Muscle of leg (tissue), 11 donors: ENCODE measurements around the gene NSG1. TPM values are rescaled to one million over a fixed set of nuclear protein-coding genes. Genes with fewer than 3 reads are reported as not detected.
"Not testable (repeated sequence)": the region's sequence is repeated elsewhere in the genome, so short reads cannot be mapped to it uniquely, and the experiment has no call there.

Experiments used
- DNase-seq: peaks from one replicate; pipeline ENCODE4 v3.0.0; 2013
- H3K27ac ChIP-seq: one replicate; pipeline ENCODE4 v1.5.1; 2013; ENCODE audit warnings: mild to moderate bottlenecking, low read length, control low read depth
- H3K27me3 ChIP-seq: one replicate; pipeline ENCODE4 v1.6.1; 2013; ENCODE audit warnings: low read length; ENCODE audit not compliant: control insufficient read depth, insufficient read depth
- H3K36me3 ChIP-seq: one replicate; pipeline ENCODE4 v1.6.1; 2013; ENCODE audit warnings: low read length; ENCODE audit not compliant: control insufficient read depth, insufficient read depth
- H3K4me1 ChIP-seq: one replicate; pipeline ENCODE4 v1.6.1; 2013; ENCODE audit warnings: low read length; ENCODE audit not compliant: control insufficient read depth, insufficient read depth
- H3K4me3 ChIP-seq: one replicate; pipeline ENCODE4 v1.5.1; 2013; ENCODE audit warnings: low read length, control low read depth
- H3K9me3 ChIP-seq: replicated peaks from 2 replicates; pipeline ENCODE4 v1.6.1; 2013; ENCODE audit warnings: low read depth, low read length; ENCODE audit not compliant: control insufficient read depth
- WGBS: methylation state at CpG from one replicate; pipeline ENCODE4 v1.1.5; 2013; ENCODE audit warnings: missing lambda C conversion rate; ENCODE audit not compliant: insufficient coverage; 5-methylcytosine and 5-hydroxymethylcytosine counted together
- polyA plus RNA-seq, 8 donors: library from polyadenylated mRNA; unstranded; fragments of 120-200 nt; gene quantifications; one replicate each; pipeline versions ENCODE4 v1.2.1 to v1.2.3, GENCODE V29; 2013; ENCODE audit warnings: inconsistent platforms in 1 of 8, low replicate concordance in 1 of 8; ENCODE audit not compliant: insufficient read length in 8 of 8, insufficient read depth in 1 of 8
- total RNA-seq: library from RNA; stranded (reverse); fragments of 120-200 nt; gene quantifications from one replicate; pipeline ENCODE4 v1.2.4, GENCODE V29; 2013

Gene NSG1
- total and polyA plus RNA-seq, 9 donors, result 0.75 to 12.2 (median 2.8) TPM

- 77% methylated on average over 5 of the region's 5 CpGs for WGBS
- H3K27ac ChIP-seq, result no peak overlapping the region
- no peak for DNase-seq
- H3K36me3 ChIP-seq, result peaks cover 49% of the 10 kb centered on the region
- no peak overlapping the region for H3K4me3 ChIP-seq
- no peaks in the 10 kb centered on the region for H3K27me3 ChIP-seq
- no peaks in the 10 kb centered on the region for H3K4me1 ChIP-seq
- H3K9me3 ChIP-seq, result peaks cover 2% of the 10 kb centered on the region
Observed at GRCh38 chr4:4455210-4455865, 68.4 kb downstream of the NSG1 start.

GRCh38 chr4:4456351-4456750 lies 69.4 kb downstream of the NSG1 start:
- peaks cover 49% of the 10 kb centered on the region for H3K36me3 ChIP-seq
- WGBS, result 91% methylated on average over 7 of the region's 7 CpGs
- H3K4me3 ChIP-seq, result no peak overlapping the region
- DNase-seq, result no peak
- peaks cover 2% of the 10 kb centered on the region for H3K9me3 ChIP-seq
- H3K4me1 ChIP-seq, result no peaks in the 10 kb centered on the region
- no peak overlapping the region for H3K27ac ChIP-seq
- H3K27me3 ChIP-seq, result no peaks in the 10 kb centered on the region

DNA sequence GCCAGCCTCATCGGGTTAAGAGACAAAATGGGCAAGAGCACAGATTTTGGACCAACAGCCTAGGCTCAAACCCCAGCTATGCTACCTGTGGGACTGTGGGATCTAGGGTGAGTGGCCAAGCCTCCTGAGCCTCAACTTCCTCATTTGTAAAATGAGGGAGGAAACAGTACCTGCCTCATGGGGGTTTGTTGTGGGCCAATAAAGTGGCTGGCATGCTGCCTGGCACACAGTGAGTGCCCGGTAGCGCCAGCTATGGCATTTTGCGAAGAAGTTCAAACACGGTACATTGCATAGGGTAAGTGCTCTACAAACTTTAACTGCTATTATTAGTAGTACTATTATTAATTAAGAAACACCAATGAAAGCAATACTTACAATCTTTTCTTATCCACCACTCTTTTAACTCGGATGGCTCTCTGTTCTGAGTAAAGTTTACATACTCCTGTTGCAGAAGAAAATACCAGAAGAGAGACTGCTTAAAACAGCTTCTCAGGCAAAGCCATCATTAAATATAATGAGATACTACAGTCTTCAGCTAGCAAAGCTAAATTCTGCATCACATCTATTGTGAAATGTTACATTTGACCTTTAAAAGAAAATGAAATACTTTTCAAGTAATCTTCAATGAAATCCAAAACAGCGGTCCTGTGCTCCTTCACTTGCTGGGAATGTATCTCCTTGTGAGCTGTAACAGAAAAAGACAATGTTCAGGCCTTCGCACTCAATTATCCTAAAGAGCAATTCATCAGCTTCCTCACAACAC lies 70.1 kb downstream of the NSG1 start:
- Histone ChIP-seq H3K4me1 (no peaks in the 10 kb centered on the region), H3K9me3 (peaks cover 2% of the 10 kb centered on the region), H3K27me3 (no peaks in the 10 kb centered on the region), H3K36me3 (peaks cover 47% of the 10 kb centered on the region), H3K27ac (no peak overlapping the region), H3K4me3 (no peak overlapping the region)
- WGBS, result 100% methylated on average over 1 of the region's 8 CpGs
- DNase-seq, result no peak

DNA sequence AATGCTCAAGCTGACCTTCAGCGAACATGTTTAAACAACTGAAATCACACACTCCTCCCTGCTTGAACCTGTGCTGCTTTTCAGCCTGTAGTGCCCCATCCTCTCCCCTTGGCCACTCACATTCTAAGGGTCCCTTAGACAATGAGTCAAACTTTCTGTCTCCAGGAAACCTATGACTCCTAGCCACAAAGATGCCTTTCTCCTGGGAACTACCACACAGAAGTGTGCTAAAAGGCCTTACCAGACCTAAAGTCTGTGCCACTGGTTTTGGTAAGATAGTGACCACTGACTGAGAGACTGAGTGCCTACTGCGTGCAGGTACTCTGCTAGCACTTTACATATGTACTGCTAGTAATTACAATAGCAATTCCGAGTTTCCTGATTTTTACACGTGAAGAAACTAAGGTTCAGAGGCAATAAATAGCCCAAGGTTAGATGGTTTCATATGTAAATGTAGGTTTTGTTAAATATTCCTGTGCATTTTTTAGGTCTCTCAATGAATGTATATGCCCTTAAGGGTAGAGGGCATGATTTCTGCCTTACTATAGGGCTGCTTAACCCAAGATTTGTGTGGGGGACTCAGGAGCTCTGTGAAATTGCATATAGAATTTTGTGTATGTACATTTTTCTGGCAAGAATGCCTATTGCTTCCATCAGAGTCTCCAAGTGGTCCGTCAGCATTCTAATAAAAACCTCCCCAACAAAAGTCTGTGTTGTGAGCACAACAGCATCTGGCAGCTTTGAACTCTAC lies 71.1 kb downstream of the NSG1 start:
- H3K4me3 ChIP-seq, result no peak overlapping the region
- no peaks in the 10 kb centered on the region for H3K4me1 ChIP-seq
- H3K9me3 ChIP-seq, result no peaks in the 10 kb centered on the region
- H3K27me3 ChIP-seq, result no peaks in the 10 kb centered on the region
- no peak for DNase-seq
- WGBS, result 89% methylated on average over 1 of the region's 5 CpGs
- peaks cover 40% of the 10 kb centered on the region for H3K36me3 ChIP-seq
- H3K27ac ChIP-seq, result no peak overlapping the region

GRCh38 chr4:4459181-4459580 lies 72.3 kb downstream of the NSG1 start:
- no peak for DNase-seq
- H3K27ac ChIP-seq, result no peak overlapping the region
- WGBS, result 100% methylated on average over 1 of the region's 5 CpGs
- no peaks in the 10 kb centered on the region for H3K4me1 ChIP-seq
- no peaks in the 10 kb centered on the region for H3K27me3 ChIP-seq
- no peaks in the 10 kb centered on the region for H3K9me3 ChIP-seq
- no peak overlapping the region for H3K4me3 ChIP-seq
- peaks cover 28% of the 10 kb centered on the region for H3K36me3 ChIP-seq

DNA sequence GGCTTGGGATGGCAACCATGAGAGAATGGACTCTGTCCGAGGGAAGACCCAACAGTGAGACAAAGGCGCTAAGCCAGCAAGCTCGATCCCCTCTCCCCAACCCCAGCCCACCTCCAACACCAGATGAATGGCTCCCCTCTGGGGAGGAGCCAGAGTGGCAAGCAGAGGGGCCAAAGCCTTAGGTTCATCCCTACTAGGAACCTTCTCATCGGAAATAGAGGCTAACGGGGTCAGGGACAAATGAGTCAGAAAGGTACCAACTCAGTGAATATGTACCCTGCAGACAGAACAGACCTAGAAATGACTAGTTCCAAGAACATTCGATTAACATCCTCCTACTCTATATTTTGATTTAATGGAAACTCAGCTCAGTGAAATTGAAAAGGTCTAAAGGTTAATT lies 73.9 kb downstream of the NSG1 start:
- Histone ChIP-seq H3K9me3 (no peaks in the 10 kb centered on the region), H3K36me3 (peaks cover 24% of the 10 kb centered on the region), H3K4me1 (no peaks in the 10 kb centered on the region), H3K27ac (no peak overlapping the region), H3K4me3 (no peak overlapping the region), H3K27me3 (no peaks in the 10 kb centered on the region)
- WGBS, result 40% methylated on average over 1 of the region's 6 CpGs
- DNase-seq, result no peak

- Histone ChIP-seq H3K4me1 (no peaks in the 10 kb centered on the region), H3K27ac (no peak overlapping the region), H3K9me3 (no peaks in the 10 kb centered on the region), H3K4me3 (no peak overlapping the region), H3K27me3 (no peaks in the 10 kb centered on the region), H3K36me3 (peaks cover 22% of the 10 kb centered on the region)
- DNase-seq, result no peak
Observed at GRCh38 chr4:4461178-4461577, 74.3 kb downstream of the NSG1 start.

DNA sequence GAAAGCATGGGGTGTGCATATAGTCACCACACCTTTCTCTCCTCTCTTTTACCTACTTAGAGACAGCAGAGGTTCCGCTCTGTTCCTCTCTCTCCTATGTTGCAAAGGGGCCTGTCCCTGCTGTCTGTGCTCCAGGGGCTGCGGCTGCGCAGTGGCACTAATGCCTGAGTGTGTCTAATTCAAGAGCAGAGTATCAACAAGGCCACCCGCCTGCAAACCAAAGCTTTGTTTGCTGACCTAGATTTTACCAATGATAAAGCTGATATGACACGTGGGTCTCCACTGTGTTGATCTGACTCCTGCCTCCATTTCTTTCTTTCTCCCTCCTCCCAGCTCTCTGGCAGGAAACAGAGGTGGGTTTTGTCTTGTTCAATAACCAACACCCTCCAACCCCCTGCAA lies 74.9 kb downstream of the NSG1 start:
- Histone ChIP-seq H3K9me3 (no peaks in the 10 kb centered on the region), H3K27me3 (no peaks in the 10 kb centered on the region), H3K4me1 (no peaks in the 10 kb centered on the region), H3K27ac (no peak overlapping the region), H3K36me3 (peaks cover 22% of the 10 kb centered on the region), H3K4me3 (no peak overlapping the region)
- no peak for DNase-seq
- 83% methylated on average over 5 of the region's 5 CpGs for WGBS

DNA sequence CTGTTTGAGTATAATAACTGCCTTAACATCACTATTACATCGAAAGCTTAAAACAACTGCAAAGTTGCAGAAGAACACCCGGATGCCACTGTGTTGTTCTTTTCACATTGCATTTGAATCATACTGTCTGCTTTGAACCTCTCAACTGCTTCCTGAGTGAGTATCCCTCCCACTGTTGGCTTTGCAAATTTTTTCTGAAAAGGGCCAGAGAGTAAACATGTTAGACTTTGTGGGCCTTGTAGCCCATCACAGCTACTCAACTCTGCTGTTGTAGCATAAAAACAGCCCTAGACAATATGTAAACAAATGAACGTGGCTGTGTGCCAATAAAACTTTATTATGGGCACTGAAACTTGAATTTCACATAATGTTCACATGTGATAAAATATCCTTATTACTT lies 76.1 kb downstream of the NSG1 start:
- no peak overlapping the region for H3K4me3 ChIP-seq
- 73% methylated on average over 2 of the region's 3 CpGs for WGBS

GRCh38 chr4:4465238-4465637 lies 78.3 kb downstream of the NSG1 start:
- H3K27ac ChIP-seq, H3K27me3 ChIP-seq, DNase-seq, H3K4me3 ChIP-seq, H3K4me1 ChIP-seq, H3K9me3 ChIP-seq: not testable (repeated sequence)
- WGBS, result 100% methylated on average over 2 of the region's 3 CpGs
- H3K36me3 ChIP-seq, result peaks cover 37% of the 10 kb centered on the region

More for the DNA sequence above, 76.1 kb downstream of the NSG1 start:
- no peak for DNase-seq
- Histone ChIP-seq H3K27ac (no peak overlapping the region), H3K36me3 (peaks cover 26% of the 10 kb centered on the region), H3K27me3 (no peaks in the 10 kb centered on the region), H3K9me3 (no peaks in the 10 kb centered on the region), H3K4me1 (no peaks in the 10 kb centered on the region)
